ENCODE measurements around the gene RBCK1. TPM values are rescaled to one million over a fixed set of nuclear protein-coding genes. Genes with fewer than 3 reads are reported as not detected.

The RBCK1 gene
- total and polyA plus RNA-seq, 4 donors: 58.3 to 108 (median 98.7) TPM

DNA sequence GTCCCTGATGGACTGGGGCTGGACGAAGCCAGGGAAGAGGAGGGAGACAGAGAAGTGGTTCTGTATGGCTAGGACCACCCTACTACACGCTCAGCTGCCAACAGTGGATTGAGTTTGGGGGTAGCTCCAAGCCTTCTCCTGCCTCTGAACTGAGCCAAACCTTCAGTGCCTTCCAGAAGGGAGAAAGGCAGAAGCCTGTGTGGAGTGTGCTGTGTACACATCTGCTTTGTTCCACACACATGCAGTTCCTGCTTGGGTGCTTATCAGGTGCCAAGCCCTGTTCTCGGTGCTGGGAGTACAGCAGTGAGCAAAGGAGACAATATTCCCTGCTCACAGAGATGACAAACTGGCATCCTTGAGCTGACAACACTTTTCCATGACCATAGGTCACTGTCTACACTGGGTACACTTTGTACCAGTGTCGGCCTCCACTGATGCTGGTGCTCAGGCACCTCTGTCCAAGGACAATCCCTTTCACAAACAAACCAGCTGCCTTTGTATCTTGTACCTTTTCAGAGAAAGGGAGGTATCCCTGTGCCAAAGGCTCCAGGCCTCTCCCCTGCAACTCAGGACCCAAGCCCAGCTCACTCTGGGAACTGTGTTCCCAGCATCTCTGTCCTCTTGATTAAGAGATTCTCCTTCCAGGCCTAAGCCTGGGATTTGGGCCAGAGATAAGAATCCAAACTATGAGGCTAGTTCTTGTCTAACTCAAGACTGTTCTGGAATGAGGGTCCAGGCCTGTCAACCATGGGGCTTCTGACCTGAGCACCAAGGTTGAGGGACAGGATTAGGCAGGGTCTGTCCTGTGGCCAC lies 11.3 kb upstream of the RBCK1 start:
- TF ChIP-seq, protein P1, sequence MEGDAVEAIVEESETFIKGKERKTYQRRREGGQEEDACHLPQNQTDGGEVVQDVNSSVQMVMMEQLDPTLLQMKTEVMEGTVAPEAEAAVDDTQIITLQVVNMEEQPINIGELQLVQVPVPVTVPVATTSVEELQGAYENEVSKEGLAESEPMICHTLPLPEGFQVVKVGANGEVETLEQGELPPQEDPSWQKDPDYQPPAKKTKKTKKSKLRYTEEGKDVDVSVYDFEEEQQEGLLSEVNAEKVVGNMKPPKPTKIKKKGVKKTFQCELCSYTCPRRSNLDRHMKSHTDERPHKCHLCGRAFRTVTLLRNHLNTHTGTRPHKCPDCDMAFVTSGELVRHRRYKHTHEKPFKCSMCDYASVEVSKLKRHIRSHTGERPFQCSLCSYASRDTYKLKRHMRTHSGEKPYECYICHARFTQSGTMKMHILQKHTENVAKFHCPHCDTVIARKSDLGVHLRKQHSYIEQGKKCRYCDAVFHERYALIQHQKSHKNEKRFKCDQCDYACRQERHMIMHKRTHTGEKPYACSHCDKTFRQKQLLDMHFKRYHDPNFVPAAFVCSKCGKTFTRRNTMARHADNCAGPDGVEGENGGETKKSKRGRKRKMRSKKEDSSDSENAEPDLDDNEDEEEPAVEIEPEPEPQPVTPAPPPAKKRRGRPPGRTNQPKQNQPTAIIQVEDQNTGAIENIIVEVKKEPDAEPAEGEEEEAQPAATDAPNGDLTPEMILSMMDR (IDR thresholded peaks at IDR 0.05; ENCODE audit: control extremely low read depth, extremely low read depth): no peak
- Histone ChIP-seq H3K36me3 (ENCODE audit: control insufficient read depth in 4 of 4, insufficient read depth in 4 of 4, low read length in 4 of 4) (peaks cover 0 to 37% (median 0%) of the 10 kb centered on the region in 4 donors), H3K9me3 (ENCODE audit: control insufficient read depth in 4 of 4, insufficient read depth in 3 of 4, low read length in 3 of 4) (no peaks in the 10 kb centered on the region), H3K4me1 (ENCODE audit: control insufficient read depth in 5 of 5, insufficient read depth in 5 of 5, low read length in 5 of 5) (no peaks in the 10 kb centered on the region), H3K27me3 (ENCODE audit: control insufficient read depth in 3 of 3, insufficient read depth in 3 of 3, low read length in 2 of 3) (no peaks in the 10 kb centered on the region), H3K4me3 (no peak overlapping the region), H3K9ac (ENCODE audit: insufficient read depth in 1 of 2, low read length in 2 of 2) (no peak overlapping the region), H3K27ac (ENCODE audit: low read depth in 1 of 2, low read length in 1 of 2) (no peak overlapping the region)
- DNase-seq (no peak), ATAC-seq (ENCODE audit: insufficient read depth, low FRiP score) (no peak)
- WGBS, 2 donors: 88 to 94% methylated on average over 4 of the region's 4 CpGs

DNA sequence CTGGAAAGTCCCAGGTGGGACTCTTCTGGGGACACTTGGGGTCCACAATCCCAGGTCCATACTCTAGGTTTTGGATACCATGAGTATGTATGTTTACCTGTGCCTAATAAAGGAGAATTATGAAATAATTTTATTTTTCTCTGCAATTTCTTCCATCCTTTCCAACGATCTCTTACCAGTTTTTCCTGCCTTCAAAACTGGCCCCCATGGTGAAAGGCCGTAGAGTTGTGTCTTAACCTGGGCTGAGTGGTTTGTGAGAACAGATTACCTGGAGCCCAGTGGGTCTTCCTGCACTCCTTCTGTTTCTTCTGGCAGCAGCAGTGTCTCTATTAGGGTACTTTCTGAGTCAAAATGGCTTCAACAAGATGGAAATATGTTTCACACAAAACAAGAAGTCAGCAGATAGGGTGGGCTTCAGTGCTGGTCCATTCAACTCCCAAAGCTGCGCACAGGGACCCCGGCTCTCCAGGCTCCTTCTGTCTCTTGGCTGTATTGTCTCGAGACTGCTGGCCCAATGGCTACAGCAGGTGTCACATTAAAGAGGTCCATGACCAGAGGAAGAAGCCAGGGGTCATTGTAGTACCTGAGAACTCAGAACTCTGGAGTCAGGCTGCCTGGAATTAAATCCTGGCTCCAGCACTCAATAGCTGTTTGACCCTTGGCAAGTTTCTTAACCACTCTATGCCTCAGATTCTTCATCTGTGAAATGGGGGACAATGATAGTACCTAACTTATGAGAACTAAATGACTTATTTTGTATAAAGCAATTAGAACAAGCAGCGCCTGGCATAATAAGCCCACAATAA lies 10.5 kb upstream of the RBCK1 start:
- no peak for DNase-seq
- no peak overlapping the region for H3K4me3 ChIP-seq
- peaks cover 0 to 33% (median 0%) of the 10 kb centered on the region in 4 donors for H3K36me3 ChIP-seq (ENCODE audit: control insufficient read depth in 4 of 4, insufficient read depth in 4 of 4, low read length in 4 of 4)
- H3K27ac ChIP-seq (ENCODE audit: low read depth in 1 of 2, low read length in 1 of 2): no peak overlapping the region
- H3K4me1 ChIP-seq (ENCODE audit: control insufficient read depth in 5 of 5, insufficient read depth in 5 of 5, low read length in 5 of 5): no peaks in the 10 kb centered on the region
- TF ChIP-seq, protein P1 (IDR thresholded peaks at IDR 0.05; ENCODE audit: control extremely low read depth, extremely low read depth): no peak
- no peak overlapping the region for H3K9ac ChIP-seq (ENCODE audit: insufficient read depth in 1 of 2, low read length in 2 of 2)
- H3K9me3 ChIP-seq (ENCODE audit: control insufficient read depth in 4 of 4, insufficient read depth in 3 of 4, low read length in 3 of 4): no peaks in the 10 kb centered on the region
- no peak for ATAC-seq (ENCODE audit: insufficient read depth, low FRiP score)
- no peaks in the 10 kb centered on the region for H3K27me3 ChIP-seq (ENCODE audit: control insufficient read depth in 3 of 3, insufficient read depth in 3 of 3, low read length in 2 of 3)
- WGBS, 2 donors: 81 to 91% methylated on average over 6 of the region's 6 CpGs

DNA sequence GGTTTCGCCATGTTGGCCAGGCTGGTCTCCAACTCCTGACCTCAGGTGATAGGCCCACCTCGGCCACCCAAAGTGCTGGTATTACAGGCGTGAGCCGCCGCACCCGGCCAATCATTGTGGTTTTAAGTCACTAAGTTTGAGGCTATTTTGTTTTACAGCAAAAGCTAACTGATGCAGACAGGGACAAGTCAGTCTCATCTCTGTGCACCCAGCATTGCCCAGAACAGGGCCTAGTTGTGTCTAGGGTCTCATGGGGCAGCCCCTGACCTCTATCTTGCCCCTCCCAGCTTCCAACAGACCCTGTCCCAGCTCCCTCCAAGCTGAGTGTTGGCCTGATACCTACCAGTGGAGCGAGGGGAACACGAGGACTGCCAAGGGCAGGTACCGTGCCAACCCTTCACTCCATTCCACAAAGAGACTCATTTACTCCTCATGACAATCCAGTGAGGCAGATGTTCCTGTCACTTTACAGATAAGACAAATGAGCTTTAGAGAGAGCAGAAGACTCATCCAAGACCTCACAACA lies 8.9 kb upstream of the RBCK1 start:
- Histone ChIP-seq H3K27ac (ENCODE audit: low read depth in 1 of 2, low read length in 1 of 2) (no peak overlapping the region), H3K9ac (ENCODE audit: insufficient read depth in 1 of 2, low read length in 2 of 2) (no peak overlapping the region), H3K4me1 (ENCODE audit: control insufficient read depth in 5 of 5, insufficient read depth in 5 of 5, low read length in 5 of 5) (no peaks in the 10 kb centered on the region), H3K9me3 (ENCODE audit: control insufficient read depth in 4 of 4, insufficient read depth in 3 of 4, low read length in 3 of 4) (no peaks in the 10 kb centered on the region), H3K27me3 (ENCODE audit: control insufficient read depth in 3 of 3, insufficient read depth in 3 of 3, low read length in 2 of 3) (no peaks in the 10 kb centered on the region), H3K4me3 (no peak overlapping the region), H3K36me3 (ENCODE audit: control insufficient read depth in 4 of 4, insufficient read depth in 4 of 4, low read length in 4 of 4) (peaks cover 0 to 25% (median 0%) of the 10 kb centered on the region in 4 donors)
- WGBS, 2 donors: 91 to 95% methylated on average over 9 of the region's 9 CpGs
- TF ChIP-seq, protein P1 (IDR thresholded peaks at IDR 0.05; ENCODE audit: control extremely low read depth, extremely low read depth): no peak
- ATAC-seq (ENCODE audit: insufficient read depth, low FRiP score) (no peak), DNase-seq (no peak)

All from lung (tissue), 12 donors.